Activated B cell treated with CpG ODN at 0.5 μM for 24 hours (primary cell): ENCODE data around the gene RNF7. TPM values are rescaled to one million over a fixed set of nuclear protein-coding genes. Genes with fewer than 3 reads are reported as not detected.
"Not testable (repeated sequence)": the region's sequence is repeated elsewhere in the genome, so short reads cannot be mapped to it uniquely, and the experiment has no call there.

Experiments used
- ATAC-seq: fragments of 200-7000 bp; cut with Tn5 transposase; one replicate; pipeline ENCODE4 v1.10.0; 2021; ENCODE audit warnings: low read depth, mild to moderate bottlenecking, moderate library complexity
- CTCF ChIA-PET: fragments of 350-600 bp; sonication (Branson Sonifier 250); formaldehyde crosslinking; loops from one replicate; lab custom pipeline; 2021; ENCODE audit warnings: antibody characterized with exemption; lab: Charles Lee
- POLR2A ChIA-PET: fragments of 350-600 bp; sonication (Branson Sonifier 250); formaldehyde crosslinking; loops from one replicate; lab custom pipeline; 2021; ENCODE audit warnings: antibody characterized with exemption; lab: Charles Lee
- DNase-seq: peaks from one replicate; pipeline ENCODE4 v3.0.0; 2022
- H3K27ac Mint-ChIP-seq: one replicate; pipeline ENCODE4 v1.8.0; 2020; ENCODE audit warnings: mixed read lengths
- H3K27me3 Mint-ChIP-seq: one replicate; pipeline ENCODE4 v1.8.0; 2021; ENCODE audit warnings: mixed read lengths
- H3K36me3 Mint-ChIP-seq: one replicate; pipeline ENCODE4 v1.8.0; 2021; ENCODE audit warnings: low read depth, mixed read lengths
- H3K4me1 Mint-ChIP-seq: one replicate; pipeline ENCODE4 v1.8.0; 2021; ENCODE audit warnings: mixed read lengths
- H3K4me3 Mint-ChIP-seq: one replicate; pipeline ENCODE4 v1.8.0; 2020; ENCODE audit warnings: mild to moderate bottlenecking, mixed read lengths
- H3K9me3 Mint-ChIP-seq: one replicate; pipeline ENCODE4 v1.8.0; 2020; ENCODE audit warnings: mixed read lengths
- CTCF ChIP-seq: fragments of 200-600 bp; IDR thresholded peaks from one replicate; pipeline ENCODE4 v1.8.0; 2022; ENCODE audit warnings: antibody characterized with exemption, mild to moderate bottlenecking
- intact Hi-C: fragments of 100-400 bp; cut with micrococcal nuclease; formaldehyde crosslinking; loops from one replicate; pipeline ENCODE4 v1.15.1; 2024
- total RNA-seq: library from RNA; stranded (reverse); gene quantifications from 2 replicates; pipeline ENCODE4 v1.2.3, GENCODE V29; 2022

The RNF7 gene
- total RNA-seq, 1 donor from 2014 or later, result 62.1 TPM

DNA sequence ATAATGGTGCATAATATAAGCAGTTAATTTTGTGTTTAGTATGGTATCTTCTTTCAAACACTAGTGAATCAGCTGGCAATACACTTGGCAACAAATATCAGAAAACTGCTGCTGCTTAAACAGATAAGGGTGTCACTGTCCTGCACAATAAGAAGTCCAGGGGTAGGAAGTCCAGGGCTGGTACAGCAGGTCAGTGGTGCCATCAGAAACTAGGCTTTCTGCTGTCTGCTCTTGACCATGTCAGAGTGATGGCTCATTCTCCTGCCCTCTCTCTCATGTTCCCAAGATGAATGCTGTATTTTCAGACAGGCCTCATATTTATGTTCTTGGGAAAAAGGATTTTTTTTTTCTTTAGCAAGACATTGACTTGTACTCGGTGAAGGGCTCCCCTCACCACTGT is 15.9 kb downstream of the RNF7 start:
- no peak for ATAC-seq
- CTCF ChIA-PET, result no interaction called here
- Mint-ChIP-seq H3K36me3 (peaks cover 10% of the 10 kb centered on the region), H3K4me3 (no peak overlapping the region), H3K4me1 (no peaks in the 10 kb centered on the region), H3K27me3 (no peaks in the 10 kb centered on the region), H3K9me3 (no peaks in the 10 kb centered on the region), H3K27ac (no peak overlapping the region)
- POLR2A ChIA-PET, result no interaction called here
- no peak for DNase-seq
- TF ChIP-seq CTCF, result no peak
- intact Hi-C loops, result no loop called here

- H3K4me1 Mint-ChIP-seq, H3K27me3 Mint-ChIP-seq: not testable (repeated sequence)
These were observed 24.5 kb downstream of the RNF7 start for GRCh38 chr3:141762552-141762951.

GRCh38 chr3:141763088-141763750 is 25.1 kb downstream of the RNF7 start, which contains the start of gene GRK7:
Gene GRK7 (plus strand): TSS chr3:141763408. CDS start chr3:141778285, 14,877 bp downstream.
- ChIA-PET POLR2A (no interaction called here), CTCF (no interaction called here)
- Mint-ChIP-seq H3K4me3 (no peak within 1 kb of the TSS), H3K4me1 (no peaks in the 10 kb centered on the region), H3K27me3 (no peaks in the 10 kb centered on the region), H3K9me3 (no peaks in the 10 kb centered on the region), H3K27ac (no peak within 1 kb of the TSS), H3K36me3 (no peaks in the 10 kb centered on the region)
- DNase-seq (no peak), ATAC-seq (no peak)
- intact Hi-C loops, result no loop called here
- no peak for TF ChIP-seq CTCF

More at GRCh38 chr3:141762552-141762951, 24.5 kb downstream of the RNF7 start:
- POLR2A ChIA-PET, H3K4me3 Mint-ChIP-seq, H3K27ac Mint-ChIP-seq, DNase-seq, H3K9me3 Mint-ChIP-seq, intact Hi-C loops, H3K36me3 Mint-ChIP-seq, ATAC-seq, CTCF ChIA-PET: not testable (repeated sequence)

GRCh38 chr3:141764045-141764444 is 25.9 kb downstream of the RNF7 start:
- Mint-ChIP-seq H3K27ac (no peak overlapping the region), H3K4me1 (no peaks in the 10 kb centered on the region), H3K4me3 (no peak overlapping the region), H3K9me3 (no peaks in the 10 kb centered on the region), H3K36me3 (no peaks in the 10 kb centered on the region), H3K27me3 (no peaks in the 10 kb centered on the region)
- ATAC-seq (no peak), DNase-seq (no peak)
- ChIA-PET CTCF (no interaction called here), POLR2A (no interaction called here)
- TF ChIP-seq CTCF, result no peak
- intact Hi-C loops, result no loop called here

- DNase-seq (no peak), ATAC-seq (no peak)
- Mint-ChIP-seq H3K9me3 (no peaks in the 10 kb centered on the region), H3K36me3 (no peaks in the 10 kb centered on the region), H3K27me3 (no peaks in the 10 kb centered on the region), H3K4me3 (no peak overlapping the region), H3K4me1 (no peaks in the 10 kb centered on the region), H3K27ac (no peak overlapping the region)
- POLR2A ChIA-PET, result no interaction called here
- intact Hi-C loops, result no loop called here
- TF ChIP-seq CTCF, result no peak
- CTCF ChIA-PET, result no interaction called here
These were observed 26.4 kb downstream of the RNF7 start for GRCh38 chr3:141764465-141764864.

DNA sequence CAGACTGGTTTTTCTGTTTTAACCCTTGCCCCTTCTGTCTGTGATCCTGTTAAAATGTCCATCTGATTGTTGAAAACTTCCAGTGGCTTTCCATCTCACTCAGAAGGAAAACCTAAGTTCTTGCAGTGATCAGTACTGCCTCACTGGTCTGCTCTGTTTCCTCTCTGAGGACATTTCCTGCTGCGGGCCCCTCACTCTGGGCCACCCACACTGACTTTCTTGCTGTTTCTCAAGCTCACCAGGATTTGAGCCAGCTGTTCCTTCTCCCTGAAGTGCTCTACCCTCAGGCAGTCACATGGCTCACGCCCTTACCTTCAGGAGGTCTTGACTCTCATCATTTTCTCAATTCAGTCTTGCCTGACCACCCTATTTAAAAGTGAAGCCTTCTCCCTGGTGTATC is 26.9 kb downstream of the RNF7 start:
- Mint-ChIP-seq H3K9me3 (no peaks in the 10 kb centered on the region), H3K4me3 (no peak overlapping the region), H3K4me1 (no peaks in the 10 kb centered on the region), H3K27ac (no peak overlapping the region), H3K27me3 (no peaks in the 10 kb centered on the region), H3K36me3 (no peaks in the 10 kb centered on the region)
- DNase-seq (no peak), ATAC-seq (no peak)
- ChIA-PET POLR2A (no interaction called here), CTCF (no interaction called here)
- no peak for TF ChIP-seq CTCF
- intact Hi-C loops, result no loop called here
